ENCODE measurements around the gene NKX2-2.

DNA sequence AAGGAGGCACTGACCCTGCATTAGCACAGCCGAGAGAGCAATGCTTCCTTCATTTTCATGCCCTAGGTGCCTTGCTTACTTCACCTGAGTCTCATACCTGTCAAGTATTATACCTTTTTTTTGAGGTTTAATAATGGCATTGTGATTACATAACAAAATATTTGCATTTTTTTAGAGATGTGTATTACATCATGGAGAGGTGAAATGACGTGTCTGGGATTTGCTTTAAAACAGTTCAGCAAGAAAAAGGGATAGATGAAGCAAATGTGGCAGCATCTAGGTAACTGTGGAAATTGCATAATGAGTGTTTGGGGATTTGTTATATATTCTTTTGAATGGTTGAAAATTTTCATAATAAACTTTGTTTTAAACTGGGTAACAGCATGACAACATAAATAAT is 48.9 kb downstream of the NKX2-2 start:
- TF ChIP-seq, protein P1, sequence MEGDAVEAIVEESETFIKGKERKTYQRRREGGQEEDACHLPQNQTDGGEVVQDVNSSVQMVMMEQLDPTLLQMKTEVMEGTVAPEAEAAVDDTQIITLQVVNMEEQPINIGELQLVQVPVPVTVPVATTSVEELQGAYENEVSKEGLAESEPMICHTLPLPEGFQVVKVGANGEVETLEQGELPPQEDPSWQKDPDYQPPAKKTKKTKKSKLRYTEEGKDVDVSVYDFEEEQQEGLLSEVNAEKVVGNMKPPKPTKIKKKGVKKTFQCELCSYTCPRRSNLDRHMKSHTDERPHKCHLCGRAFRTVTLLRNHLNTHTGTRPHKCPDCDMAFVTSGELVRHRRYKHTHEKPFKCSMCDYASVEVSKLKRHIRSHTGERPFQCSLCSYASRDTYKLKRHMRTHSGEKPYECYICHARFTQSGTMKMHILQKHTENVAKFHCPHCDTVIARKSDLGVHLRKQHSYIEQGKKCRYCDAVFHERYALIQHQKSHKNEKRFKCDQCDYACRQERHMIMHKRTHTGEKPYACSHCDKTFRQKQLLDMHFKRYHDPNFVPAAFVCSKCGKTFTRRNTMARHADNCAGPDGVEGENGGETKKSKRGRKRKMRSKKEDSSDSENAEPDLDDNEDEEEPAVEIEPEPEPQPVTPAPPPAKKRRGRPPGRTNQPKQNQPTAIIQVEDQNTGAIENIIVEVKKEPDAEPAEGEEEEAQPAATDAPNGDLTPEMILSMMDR (IDR thresholded peaks at IDR 0.05) = no peak
- TF ChIP-seq POLR2A (IDR thresholded peaks at IDR 0.05) (no peak), POLR2AphosphoS5 (IDR thresholded peaks at IDR 0.05) (no peak), EP300 (IDR thresholded peaks at IDR 0.05) (no peak)
